ENCODE results near the gene LHX4.

DNA sequence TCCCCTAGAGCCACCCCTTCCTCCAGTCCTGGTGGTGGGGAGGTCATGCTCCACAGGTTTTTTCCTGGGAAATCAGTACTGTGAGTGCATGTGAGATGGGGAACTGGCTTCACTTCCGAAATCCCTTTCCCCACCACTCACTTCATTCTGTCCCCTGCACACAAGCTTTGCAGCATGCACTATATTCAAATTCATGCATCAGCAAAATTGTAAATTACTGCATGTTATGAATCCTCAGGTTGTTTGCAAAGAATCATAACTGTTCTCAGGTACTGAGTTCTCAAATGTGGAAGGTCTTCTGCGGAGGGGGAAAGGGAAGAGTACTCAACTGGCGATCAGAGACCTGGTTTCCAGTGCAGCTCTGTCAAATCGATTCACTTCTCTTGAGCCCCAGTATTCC is 42.3 kb downstream of the LHX4 start:
- TF ChIP-seq CTCF (conservative IDR thresholded peaks at IDR 0.05; ENCODE audit: low read depth, low read length) (no peak), POLR2A (IDR thresholded peaks at IDR 0.05; ENCODE audit: low read depth, low read length) (no peak), MAZ (IDR thresholded peaks at IDR 0.05; ENCODE audit: borderline replicate concordance, low read depth, low read length) (no peak), RAD21 (IDR thresholded peaks at IDR 0.05; ENCODE audit: low read length) (no peak), MAFK (IDR thresholded peaks at IDR 0.05; ENCODE audit: low read depth, low read length) (peak; percentile 37; the same call in 1 of the 2 replicates), CHD1 (IDR thresholded peaks at IDR 0.05; ENCODE audit: low read depth, low read length) (no peak), ELK1 (IDR thresholded peaks at IDR 0.05; ENCODE audit: borderline replicate concordance, low read depth, low read length) (no peak), CEBPB (IDR thresholded peaks at IDR 0.05; ENCODE audit: low read depth, low read length) (no peak), RFX5 (IDR thresholded peaks at IDR 0.05; ENCODE audit: low read depth, low read length) (no peak), BHLHE40 (IDR thresholded peaks at IDR 0.05; ENCODE audit: low read depth, low read length) (no peak), SMC3 (IDR thresholded peaks at IDR 0.05; ENCODE audit: low read depth, low read length) (no peak), MXI1 (IDR thresholded peaks at IDR 0.05; ENCODE audit: borderline replicate concordance, low read depth, low read length) (no peak)
- TF ChIP-seq, protein P1, sequence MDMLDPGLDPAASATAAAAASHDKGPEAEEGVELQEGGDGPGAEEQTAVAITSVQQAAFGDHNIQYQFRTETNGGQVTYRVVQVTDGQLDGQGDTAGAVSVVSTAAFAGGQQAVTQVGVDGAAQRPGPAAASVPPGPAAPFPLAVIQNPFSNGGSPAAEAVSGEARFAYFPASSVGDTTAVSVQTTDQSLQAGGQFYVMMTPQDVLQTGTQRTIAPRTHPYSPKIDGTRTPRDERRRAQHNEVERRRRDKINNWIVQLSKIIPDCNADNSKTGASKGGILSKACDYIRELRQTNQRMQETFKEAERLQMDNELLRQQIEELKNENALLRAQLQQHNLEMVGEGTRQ (IDR thresholded peaks at IDR 0.05; ENCODE audit: low read depth, low read length), result no peak

Data from IMR-90 (cell line).